Germinal center (tissue), 1 donor: ENCODE measurements around the gene KCNIP3.
A peak's percentile ranks its signal among the peaks of the same experiment; 100 is the strongest.
"Not testable (repeated sequence)": the region's sequence is repeated elsewhere in the genome, so short reads cannot be mapped to it uniquely, and the experiment has no call there.

Experiments used
- DNase-seq: peaks from one replicate; pipeline ENCODE4 v3.0.0; 2012; ENCODE audit warnings: mixed read lengths, low spot score

KCNIP3 gene

GRCh38 chr2:95386031-95386430 lies 88.9 kb downstream of the KCNIP3 start:
- DNase-seq, result no peak

GRCh38 chr2:95387358-95387757 lies 90.2 kb downstream of the KCNIP3 start:
- no peak for DNase-seq

DNA sequence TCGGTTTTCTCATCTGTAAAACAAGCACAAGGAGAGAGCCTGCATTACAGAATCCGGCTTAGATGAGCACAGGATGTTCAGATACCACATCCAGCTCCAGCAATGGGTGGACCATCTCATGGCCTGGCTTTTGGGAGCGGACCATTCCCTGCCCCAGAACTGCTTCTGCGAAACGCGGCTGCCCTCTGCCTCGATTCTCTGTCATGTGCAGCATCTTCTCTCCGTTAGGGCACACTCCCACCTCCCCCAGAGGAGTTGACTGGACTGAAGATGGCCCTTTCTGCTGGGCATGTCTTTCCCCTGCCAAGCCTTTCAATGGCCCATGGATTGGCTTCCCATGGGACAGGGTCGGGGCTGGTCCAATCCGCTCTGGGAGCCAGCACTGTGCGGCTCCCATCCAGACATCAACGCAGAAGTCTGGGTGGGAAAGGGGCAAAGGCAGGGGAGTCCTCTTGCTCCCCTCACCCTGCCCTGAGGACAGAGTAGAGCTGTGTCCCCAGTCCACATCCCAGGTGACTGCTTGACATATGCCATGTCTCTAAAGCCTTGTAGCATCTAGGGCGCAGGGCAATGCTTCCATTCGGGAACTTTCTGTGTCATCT lies 91.0 kb downstream of the KCNIP3 start:
- no peak for DNase-seq

DNA sequence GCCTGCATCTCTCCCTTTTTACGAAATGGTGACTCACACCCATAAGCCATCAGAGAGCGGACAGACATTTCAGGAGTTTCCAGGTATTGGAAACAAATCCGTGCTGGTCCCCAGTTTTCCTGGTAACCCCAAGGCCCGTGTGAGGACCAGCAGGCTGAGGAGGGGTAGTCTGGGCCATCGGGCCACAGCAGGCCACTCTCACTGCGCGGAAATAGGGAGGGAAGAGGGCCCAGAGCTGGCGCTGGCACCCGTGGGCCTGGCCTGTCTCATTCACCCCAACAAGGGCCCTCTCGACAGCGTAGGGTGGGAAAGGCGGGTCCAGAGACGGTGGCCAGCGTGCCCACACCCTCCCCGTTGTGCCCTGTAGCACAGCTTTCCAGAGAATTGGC lies 91.7 kb downstream of the KCNIP3 start:
- no peak for DNase-seq

DNA sequence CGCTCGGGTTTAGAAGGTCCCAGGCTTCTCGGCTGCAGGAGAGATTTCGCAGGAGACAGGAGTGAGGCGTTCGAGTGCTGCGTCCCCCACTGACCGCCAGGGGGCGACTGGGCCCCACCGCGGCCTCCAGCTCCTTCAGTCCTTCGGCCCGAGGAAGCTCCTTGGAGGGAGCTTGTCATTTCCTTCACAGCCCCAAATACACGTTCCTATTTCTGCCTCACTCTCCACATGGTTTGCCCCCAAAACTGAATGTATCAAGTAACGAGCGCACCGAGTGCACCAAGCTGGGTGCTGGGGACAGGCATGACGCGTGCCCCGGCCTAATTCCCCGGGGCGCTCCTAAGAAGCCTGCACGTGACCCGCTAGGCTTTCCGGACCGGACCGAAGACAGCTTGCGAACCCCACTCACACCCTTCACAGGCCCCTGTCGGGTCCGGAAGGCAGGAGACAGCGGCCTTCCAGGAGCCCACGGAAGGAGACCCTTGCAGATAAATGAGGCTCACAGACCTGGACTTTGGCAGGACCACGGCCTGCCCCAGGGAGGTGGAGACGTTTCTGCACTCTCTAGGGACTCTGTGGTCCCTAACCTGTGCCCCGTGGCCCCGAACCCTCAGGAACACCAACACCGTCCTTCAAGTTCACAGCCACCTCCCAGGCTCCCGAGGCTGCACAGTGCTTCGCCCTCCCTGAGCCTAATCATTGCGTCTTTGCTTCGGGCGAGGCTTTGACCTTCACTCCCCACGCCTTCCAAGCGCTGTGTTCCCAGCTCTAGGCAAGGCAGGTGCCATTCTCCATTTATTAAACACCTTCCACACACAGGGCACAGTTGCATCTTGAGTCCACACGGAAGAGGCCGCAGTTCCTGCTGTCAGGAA lies 92.3 kb downstream of the KCNIP3 start:
- DNase-seq, result peak; percentile 63

- no peak for DNase-seq
Measured at GRCh38 chr2:95390272-95390880, 93.2 kb downstream of the KCNIP3 start.

- no peak for DNase-seq
Measured at GRCh38 chr2:95390881-95391321, 93.8 kb downstream of the KCNIP3 start.

DNA sequence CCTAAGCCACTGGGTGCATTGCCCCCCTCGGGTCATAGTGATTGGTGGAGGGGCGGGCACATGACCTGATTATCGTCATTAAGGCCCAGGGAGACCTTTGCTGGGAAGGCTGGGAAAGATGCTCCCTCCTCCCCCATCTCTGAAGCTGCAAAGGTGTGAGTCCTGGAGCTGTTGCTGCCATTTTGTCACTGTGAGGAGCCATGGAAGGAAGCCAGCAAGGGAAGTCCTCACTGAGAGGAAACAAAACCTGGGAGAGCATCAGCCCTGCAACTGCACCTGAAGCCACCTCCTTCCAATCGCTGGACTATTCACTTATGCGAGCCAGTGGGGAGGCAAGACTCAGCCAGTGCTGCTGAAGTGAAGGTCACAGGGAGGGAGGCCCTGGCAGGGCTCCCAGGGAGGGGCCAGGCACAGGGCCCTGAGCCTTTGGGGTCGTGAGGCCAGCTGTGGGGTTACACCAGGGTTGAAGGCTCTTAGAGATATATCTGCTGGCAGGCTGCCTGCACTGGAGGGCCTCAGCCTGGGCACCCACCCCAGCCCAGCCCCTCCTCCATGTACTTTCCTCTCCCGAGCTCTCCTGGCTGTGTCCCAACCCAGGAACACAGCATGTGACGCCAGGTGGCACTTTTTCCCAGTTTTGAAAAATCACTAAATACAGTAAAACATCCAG lies 94.6 kb downstream of the KCNIP3 start:
- no peak for DNase-seq

- DNase-seq, result no peak
Measured at GRCh38 chr2:95392320-95392719, 95.2 kb downstream of the KCNIP3 start.

GRCh38 chr2:95392730-95393455 lies 95.7 kb downstream of the KCNIP3 start:
- DNase-seq, result no peak

DNA sequence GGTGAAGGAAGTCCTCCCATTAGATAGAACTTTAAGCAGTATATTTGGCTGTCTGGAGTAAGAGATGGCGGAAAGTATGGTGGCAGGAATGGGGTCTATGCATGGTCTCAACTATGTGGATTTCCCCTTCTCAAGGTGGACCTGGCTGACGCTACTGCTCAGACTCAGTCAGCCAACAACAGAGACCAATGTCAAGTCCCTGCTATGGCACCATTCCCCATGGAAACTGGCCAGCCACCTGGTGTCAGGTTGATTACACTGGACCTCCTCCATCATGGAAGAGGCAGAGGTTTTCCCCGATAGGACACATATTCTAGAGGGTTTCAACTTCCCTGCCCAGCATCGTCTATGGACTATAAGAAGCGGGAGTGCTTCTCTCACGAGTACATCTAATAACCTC lies 96.8 kb downstream of the KCNIP3 start:
- DNase-seq, result no peak

DNA sequence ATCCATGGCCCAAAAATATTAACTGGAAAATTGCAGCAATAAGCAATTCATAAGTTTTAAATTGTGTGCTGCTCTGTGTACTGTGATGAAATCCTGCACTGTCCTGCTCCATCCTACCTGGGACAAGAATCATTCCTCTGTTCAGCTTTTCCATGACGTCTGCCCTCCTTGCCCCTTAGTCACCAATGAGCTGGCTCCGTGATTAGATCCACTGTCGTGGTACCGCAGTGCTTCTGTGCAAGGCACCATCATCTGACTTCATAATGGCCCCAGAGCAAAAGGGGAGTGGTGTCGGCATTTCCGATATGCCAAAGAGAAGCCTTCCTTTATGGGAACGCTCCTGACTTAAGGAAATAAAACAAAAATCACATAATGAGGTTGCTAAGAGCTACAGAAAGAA lies 101.9 kb downstream of the KCNIP3 start:
- no peak for DNase-seq

- DNase-seq, result no peak
Measured at GRCh38 chr2:95401480-95401879, 104.3 kb downstream of the KCNIP3 start.

DNA sequence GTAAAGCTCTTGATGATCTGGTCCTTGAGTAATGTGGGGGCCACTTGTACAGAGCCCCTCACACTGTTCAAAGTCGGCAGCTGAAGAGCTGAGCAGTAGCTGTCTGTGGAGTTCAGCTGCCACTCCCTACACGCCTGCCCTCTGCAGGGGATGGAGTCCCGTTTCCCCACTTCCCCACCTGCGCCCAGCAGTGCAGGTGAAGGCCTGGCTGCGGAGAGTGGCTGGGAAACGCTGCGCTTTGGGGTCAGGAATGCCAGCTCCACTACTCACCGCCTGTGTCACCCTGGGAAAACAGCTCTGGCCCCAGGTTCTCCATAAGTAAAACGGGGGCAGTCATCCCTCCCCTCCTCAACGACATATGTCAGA lies 104.8 kb downstream of the KCNIP3 start:
- peak; percentile 33 for DNase-seq

GRCh38 chr2:95402370-95403203 lies 105.4 kb downstream of the KCNIP3 start, which contains the start of gene FAHD2A:
FAHD2A (plus strand) TSS chr2:95402708; CDS start chr2:95405559, 2,851 bp downstream.
- peak; percentile 98 for DNase-seq

- DNase-seq, result not testable (repeated sequence)
Measured at GRCh38 chr2:95403204-95403721, 106.1 kb downstream of the KCNIP3 start.

GRCh38 chr2:95403824-95404223 lies 106.7 kb downstream of the KCNIP3 start:
- not testable (repeated sequence) for DNase-seq

DNA sequence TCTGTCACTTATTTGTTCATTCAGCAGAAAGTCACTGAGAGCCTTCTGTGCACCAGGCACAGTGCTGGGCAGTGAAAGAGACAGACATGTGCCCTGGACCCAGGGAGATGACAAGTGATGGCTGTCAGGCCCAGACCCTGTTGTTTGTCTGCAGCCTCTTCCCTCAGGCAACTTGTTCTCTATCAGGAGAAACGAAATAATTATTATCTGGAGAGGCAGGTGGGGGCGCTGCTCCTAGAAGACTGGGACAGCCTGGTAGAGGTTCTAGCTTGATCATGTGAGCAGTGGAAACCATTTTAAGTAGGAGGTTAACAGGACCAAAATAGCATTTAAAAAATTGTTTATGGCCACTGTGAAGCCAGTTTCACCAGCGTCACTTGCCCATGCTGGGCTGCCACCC lies 107.5 kb downstream of the KCNIP3 start:
- not testable (repeated sequence) for DNase-seq

DNA sequence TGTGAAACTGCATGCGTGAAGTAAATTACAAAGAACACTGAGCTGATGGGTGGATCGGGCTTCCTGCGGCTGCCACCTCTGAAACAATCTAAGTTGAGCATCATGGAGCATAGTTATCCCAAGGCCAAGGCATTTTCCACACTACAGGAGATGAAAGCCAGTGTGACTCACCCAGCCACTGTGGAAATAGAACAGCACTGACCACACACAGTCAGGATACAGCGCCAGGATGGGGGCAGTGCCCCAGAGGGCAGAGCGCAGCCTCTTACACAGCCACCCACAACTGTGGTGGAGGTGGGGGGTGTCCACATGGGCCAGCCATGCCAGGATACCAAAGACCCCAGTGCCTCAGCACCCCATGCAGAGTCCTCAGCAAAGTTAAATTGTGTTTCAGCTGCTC lies 114.1 kb downstream of the KCNIP3 start:
- DNase-seq, result not testable (repeated sequence)

DNA sequence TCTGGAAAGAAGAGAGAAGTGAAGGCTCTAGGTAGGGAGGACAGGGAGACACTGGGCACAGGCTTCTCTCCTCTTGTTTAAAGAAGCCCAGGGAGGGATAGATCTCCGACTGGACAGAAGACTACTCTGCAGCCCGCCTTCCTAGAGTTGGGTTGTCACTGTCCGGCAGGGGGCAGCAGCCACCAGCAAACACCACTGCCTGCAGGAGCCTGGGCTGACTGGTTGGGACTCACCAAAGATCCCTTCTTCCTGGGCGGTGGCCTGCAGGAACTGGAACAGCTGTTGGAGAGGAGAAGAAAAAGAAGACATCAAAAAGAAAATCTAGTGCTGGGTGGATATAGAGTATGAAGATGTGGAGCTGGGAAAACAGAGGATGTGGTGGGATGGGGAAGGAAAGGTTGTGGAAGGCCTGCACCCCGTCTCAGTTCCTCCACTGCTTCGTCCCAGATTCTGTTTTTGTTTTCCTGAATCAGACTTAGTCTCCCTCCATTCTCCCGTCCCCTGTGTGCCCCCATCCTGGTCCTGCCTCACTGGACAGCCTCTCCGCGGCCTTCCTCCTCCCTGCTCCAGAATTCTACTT lies 117.0 kb downstream of the KCNIP3 start:
- not testable (repeated sequence) for DNase-seq
